22Rv1 (cell line): ENCODE results near the gene PARP3.
A peak's percentile ranks its signal among the peaks of the same experiment; 100 is the strongest.

Experiments
- H3K27ac ChIP-seq: fragments of 450-650 bp; 2 replicates; pipeline ENCODE4 v1.5.1; 2017
- ZFX ChIP-seq: fragments of 450-650 bp; IDR thresholded peaks from 2 replicates; pipeline ENCODE4 v1.6.1; 2017; ENCODE audit warnings: antibody characterized with exemption, borderline replicate concordance
- TF ChIP-seq, protein P1 (sequence below): fragments of 450-650 bp; IDR thresholded peaks from 2 replicates; pipeline ENCODE4 v1.5.1; 2017; ENCODE audit warnings: mild to moderate bottlenecking

PARP3 gene

DNA sequence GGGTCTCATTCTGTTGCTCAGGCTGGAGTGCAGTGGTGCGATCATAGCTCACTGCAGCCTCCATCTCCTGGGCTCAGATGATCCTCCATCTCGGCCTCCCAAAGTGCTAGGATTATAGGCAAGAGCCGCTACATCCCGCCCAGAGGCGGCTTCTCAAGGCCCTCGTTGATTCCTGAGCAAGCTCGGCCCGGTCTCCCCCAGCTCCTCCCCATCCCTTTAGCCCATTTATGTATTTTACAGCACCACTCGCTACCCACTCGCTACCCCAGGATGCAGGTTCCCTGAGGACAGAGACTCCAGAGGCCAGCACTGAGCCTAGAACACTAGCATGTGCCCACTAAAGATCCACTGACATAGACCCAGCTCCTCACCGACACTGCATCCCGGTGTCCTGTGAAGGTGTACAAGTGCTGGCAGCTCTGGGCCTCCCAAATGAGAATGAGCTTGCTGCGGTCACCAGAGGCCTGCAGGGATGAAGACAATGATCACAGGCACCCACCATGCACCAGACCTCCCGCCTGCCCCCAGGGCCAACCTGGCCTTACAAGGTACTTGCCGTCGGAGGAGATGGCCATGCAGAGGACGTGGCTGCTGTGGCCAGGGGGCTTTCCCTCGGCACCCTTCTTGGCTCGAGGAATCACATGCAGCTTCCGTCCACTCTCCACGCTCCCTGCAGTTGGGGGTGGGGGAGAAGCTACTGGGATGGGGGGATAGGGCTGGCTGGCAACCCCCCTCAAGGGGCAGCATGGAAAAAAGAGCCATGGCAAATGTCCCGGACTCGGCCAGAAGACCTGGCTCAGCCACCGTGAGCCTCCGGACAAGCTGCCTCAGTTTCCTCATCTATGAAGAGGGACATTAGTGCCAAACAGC is 6.0 kb upstream of the PARP3 start:
- TF ChIP-seq, protein P1, sequence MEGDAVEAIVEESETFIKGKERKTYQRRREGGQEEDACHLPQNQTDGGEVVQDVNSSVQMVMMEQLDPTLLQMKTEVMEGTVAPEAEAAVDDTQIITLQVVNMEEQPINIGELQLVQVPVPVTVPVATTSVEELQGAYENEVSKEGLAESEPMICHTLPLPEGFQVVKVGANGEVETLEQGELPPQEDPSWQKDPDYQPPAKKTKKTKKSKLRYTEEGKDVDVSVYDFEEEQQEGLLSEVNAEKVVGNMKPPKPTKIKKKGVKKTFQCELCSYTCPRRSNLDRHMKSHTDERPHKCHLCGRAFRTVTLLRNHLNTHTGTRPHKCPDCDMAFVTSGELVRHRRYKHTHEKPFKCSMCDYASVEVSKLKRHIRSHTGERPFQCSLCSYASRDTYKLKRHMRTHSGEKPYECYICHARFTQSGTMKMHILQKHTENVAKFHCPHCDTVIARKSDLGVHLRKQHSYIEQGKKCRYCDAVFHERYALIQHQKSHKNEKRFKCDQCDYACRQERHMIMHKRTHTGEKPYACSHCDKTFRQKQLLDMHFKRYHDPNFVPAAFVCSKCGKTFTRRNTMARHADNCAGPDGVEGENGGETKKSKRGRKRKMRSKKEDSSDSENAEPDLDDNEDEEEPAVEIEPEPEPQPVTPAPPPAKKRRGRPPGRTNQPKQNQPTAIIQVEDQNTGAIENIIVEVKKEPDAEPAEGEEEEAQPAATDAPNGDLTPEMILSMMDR: no peak
- TF ChIP-seq ZFX: no peak

DNA sequence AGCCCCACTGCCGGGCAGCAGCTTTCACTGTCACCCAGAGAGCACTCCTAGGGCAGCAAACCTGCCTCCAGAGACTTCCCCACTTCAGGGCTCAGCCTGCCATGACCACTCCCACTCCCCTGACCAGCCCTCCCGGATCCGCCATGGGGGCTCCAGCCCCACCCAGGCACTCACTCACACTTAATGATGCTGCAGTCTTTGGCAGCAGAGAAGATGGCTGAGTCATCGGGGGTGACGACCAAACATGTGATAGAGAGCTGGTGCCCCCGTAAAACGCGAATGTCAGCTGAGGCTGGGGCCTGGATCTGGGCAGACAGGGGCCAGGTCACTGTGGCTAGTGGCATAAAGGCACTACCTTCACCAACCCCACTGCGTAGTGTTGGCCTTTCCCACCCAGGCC is 5.1 kb upstream of the PARP3 start:
- TF ChIP-seq ZFX: no peak
- H3K27ac ChIP-seq: no peak overlapping the region

More for the DNA sequence above, 6.0 kb upstream of the PARP3 start:
- no peak overlapping the region for H3K27ac ChIP-seq

DNA sequence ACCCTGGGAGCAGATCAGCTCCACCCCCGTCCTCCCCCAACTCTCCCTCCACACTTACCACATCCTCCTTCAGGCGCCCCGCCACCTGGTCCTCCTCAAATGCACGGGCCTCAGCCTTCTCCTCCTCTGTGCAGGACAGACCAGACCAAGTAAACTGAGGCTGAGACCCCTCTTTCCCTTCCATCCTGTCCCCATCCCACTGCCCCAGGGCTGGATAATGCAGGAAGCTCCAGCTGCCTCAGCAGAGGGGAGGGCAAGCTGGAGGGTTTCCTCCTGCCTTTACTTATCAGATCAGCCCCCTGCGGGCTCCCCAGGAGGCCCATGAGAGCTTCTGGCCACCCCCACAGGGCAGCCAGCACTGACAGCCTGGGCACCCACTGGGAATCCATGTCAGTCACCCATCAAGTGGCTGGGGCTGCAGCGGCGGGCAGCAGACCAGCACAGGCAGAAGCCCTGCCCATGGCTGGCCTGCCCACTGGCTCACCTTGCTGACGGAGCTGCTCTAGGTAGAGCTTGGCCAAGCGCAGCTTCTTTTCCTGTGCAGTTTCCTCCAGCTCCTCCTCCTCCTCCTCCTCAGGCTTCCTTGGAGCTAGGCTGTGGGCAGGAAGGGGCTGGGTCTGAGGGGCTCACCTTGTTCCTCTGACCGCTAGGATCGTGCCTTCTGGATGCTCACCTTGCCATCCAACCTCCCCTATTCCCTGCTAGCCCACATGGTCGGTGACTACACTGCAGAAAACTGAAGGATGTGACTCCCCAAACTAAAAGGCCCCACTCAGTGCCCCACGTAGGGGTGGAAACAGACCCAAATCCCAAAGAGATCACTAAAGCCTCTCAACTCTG is 4.3 kb upstream of the PARP3 start:
- no peak overlapping the region for H3K27ac ChIP-seq
- TF ChIP-seq, protein P1: no peak
- TF ChIP-seq ZFX: no peak

DNA sequence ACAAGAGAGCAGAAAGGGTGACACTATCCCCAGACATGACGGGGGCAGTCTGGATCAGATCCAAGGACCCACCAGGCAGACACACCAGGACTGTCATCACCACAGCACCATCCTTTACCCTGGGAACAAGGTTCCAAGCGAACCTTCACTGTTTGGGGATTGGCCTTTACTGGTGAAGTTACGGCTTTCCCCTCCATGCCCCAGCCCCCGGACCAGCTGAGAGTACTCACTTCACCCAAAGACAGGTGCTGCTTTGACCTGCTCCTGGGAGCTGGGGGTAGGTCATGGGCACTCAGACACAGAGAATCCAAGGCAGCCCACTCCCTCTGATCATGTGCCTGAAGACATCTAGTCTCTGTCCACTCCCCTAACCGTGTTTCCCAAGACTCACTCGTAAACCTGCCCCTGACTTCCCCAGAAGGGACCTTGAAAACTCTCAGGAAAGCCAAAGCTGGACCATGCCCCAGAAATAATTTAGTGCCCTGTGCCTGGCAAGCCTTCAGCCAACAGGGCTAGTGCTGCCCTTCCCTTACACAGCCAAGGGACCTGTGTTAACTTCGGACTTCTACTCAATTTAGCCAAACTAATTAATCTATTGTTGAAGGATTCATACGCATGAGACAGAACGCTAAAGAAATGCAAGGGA is 3.3 kb upstream of the PARP3 start:
- no peak overlapping the region for H3K27ac ChIP-seq
- TF ChIP-seq, protein P1: no peak
- TF ChIP-seq ZFX: no peak

DNA sequence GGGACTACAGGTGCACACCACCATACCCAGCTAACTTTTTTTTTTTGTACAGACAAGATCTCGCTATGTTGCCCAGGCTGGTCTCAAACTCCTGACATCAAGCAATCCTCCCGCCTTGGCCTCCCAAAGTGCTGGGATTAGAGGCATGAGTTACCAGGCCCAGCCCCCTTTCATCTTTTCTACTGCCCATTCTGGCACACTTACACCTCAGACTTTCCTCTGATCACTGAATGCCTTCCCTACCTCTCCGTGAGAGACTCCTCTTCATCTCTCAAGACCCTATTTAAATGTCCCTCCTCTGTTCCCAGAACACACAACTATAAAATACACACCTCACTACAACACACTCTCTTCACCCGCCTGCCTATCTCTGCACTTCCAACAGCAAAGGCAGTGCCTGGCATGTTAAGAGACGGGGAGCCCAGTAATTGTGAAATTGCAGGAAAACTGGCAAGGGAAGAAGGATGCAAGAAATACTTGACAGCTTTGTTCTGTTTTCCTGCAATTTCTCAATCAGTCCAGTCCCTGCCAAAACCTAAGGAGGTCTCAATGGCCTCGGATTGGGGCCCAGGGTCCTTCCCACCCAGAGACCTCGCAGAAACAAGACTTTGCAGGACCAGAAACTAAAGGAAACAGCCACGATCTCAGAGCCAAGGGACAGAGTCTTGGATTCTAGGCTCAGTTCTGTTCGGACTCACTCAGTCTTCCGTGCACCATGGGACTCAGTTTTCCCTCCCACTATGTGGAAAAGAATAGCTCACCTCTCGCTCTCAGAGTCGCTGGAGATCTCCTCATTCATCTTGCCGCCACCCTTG is 1.3 kb upstream of the PARP3 start:
- peak overlapping the region; percentile 70 for H3K27ac ChIP-seq

DNA sequence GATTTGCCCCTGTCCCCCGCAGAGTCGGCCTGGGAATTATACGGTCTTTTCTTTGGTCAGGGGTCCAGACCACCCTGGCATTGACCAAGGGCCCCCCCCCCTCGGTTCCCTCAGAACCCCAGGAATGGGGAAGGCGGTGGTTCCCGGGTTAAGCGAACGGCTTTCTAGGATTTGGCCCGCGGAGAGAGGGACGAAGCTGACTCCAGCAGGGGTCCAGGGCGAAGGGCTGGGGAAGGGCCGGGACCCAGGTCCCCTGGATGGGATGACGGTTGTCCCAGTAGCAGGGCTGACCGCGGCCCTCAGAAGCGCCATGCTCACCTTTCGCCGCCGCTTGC is 733 bp upstream of the PARP3 start:
- H3K27ac ChIP-seq: peak overlapping the region; percentile 70

More for the DNA sequence above, 1.3 kb upstream of the PARP3 start:
- no peak for TF ChIP-seq ZFX
- TF ChIP-seq, protein P1: no peak

More for the DNA sequence above, 733 bp upstream of the PARP3 start:
- no peak for TF ChIP-seq ZFX
- TF ChIP-seq, protein P1: no peak
